Measurements from ENCODE around the gene HTR1D. TPM values are rescaled to one million over a fixed set of nuclear protein-coding genes. Genes with fewer than 3 reads are reported as not detected.
A peak's percentile ranks its signal among the peaks of the same experiment; 100 is the strongest.

Gene HTR1D
- total and polyA plus RNA-seq, 4 donors, result 0.05 to 1.3 TPM; not detected in 2

- 45 to 54% methylated on average over 14 of the region's 14 CpGs for WGBS, 2 donors
Observed at GRCh38 chr1:23169195-23169575, 48.1 kb downstream of the HTR1D start.

GRCh38 chr1:23168445-23169194 is 48.7 kb downstream of the HTR1D start, which contains the start of gene LUZP1:
Gene LUZP1, minus strand, starts transcription at chr1:23168856.
- no peaks in the 10 kb centered on the region for H3K4me1 ChIP-seq (ENCODE audit: control insufficient read depth in 1 of 2, insufficient read depth in 2 of 2, low read length in 2 of 2)
- DNase-seq (peak; percentile 92 to 97), ATAC-seq (ENCODE audit: low FRiP score) (peak; percentile 96)
- 7% methylated on average over 51 to 56 of the region's 56 CpGs for WGBS, 2 donors
- intact Hi-C loops (cut with DNase I), result no loop called here
- H3K27me3 ChIP-seq (ENCODE audit: control insufficient read depth in 1 of 2, insufficient read depth in 2 of 2, low read length in 1 of 2), result no peaks in the 10 kb centered on the region
- H3K36me3 ChIP-seq (ENCODE audit: control insufficient read depth in 1 of 2, insufficient read depth in 2 of 2, low read length in 1 of 2), result no peaks in the 10 kb centered on the region
- H3K9me3 ChIP-seq (ENCODE audit: control insufficient read depth, low read length), result no peaks in the 10 kb centered on the region
- peak within 1 kb of the TSS; percentile 80 to 88 for H3K27ac ChIP-seq (ENCODE audit: low read depth in 1 of 2, low read length in 2 of 2)
- H3K4me3 ChIP-seq (ENCODE audit: low read length in 2 of 2), result peak within 1 kb of the TSS; percentile 71 to 91

More at GRCh38 chr1:23169195-23169575, 48.1 kb downstream of the HTR1D start:
- H3K4me1 ChIP-seq (ENCODE audit: control insufficient read depth in 1 of 2, insufficient read depth in 2 of 2, low read length in 2 of 2), result no peaks in the 10 kb centered on the region
- H3K27me3 ChIP-seq (ENCODE audit: control insufficient read depth in 1 of 2, insufficient read depth in 2 of 2, low read length in 1 of 2), result no peaks in the 10 kb centered on the region
- H3K9me3 ChIP-seq (ENCODE audit: control insufficient read depth, low read length), result no peaks in the 10 kb centered on the region
- DNase-seq (no peak), ATAC-seq (ENCODE audit: low FRiP score) (no peak)
- H3K4me3 ChIP-seq (ENCODE audit: low read length in 2 of 2), result no peak overlapping the region
- intact Hi-C loops (cut with DNase I), result no loop called here
- no peaks in the 10 kb centered on the region for H3K36me3 ChIP-seq (ENCODE audit: control insufficient read depth in 1 of 2, insufficient read depth in 2 of 2, low read length in 1 of 2)
- no peak overlapping the region for H3K27ac ChIP-seq (ENCODE audit: low read depth in 1 of 2, low read length in 2 of 2)

GRCh38 chr1:23168079-23168444 is 49.2 kb downstream of the HTR1D start:
- Histone ChIP-seq H3K27me3 (ENCODE audit: control insufficient read depth in 1 of 2, insufficient read depth in 2 of 2, low read length in 1 of 2) (no peaks in the 10 kb centered on the region), H3K4me3 (ENCODE audit: low read length in 2 of 2) (peak overlapping the region; percentile 71 to 91), H3K9me3 (ENCODE audit: control insufficient read depth, low read length) (no peaks in the 10 kb centered on the region), H3K27ac (ENCODE audit: low read depth in 1 of 2, low read length in 2 of 2) (peak overlapping the region; percentile 65 to 80), H3K36me3 (ENCODE audit: control insufficient read depth in 1 of 2, insufficient read depth in 2 of 2, low read length in 1 of 2) (no peaks in the 10 kb centered on the region), H3K4me1 (ENCODE audit: control insufficient read depth in 1 of 2, insufficient read depth in 2 of 2, low read length in 2 of 2) (no peaks in the 10 kb centered on the region)
- intact Hi-C loops (cut with DNase I), result no loop called here
- WGBS, 2 donors, result 1 to 2% methylated on average over 25 to 49 of the region's 49 CpGs
- ATAC-seq (ENCODE audit: low FRiP score) (no peak), DNase-seq (peak; percentile 54 to 81)

- Histone ChIP-seq H3K9me3 (ENCODE audit: control insufficient read depth, low read length) (no peaks in the 10 kb centered on the region), H3K36me3 (ENCODE audit: control insufficient read depth in 1 of 2, insufficient read depth in 2 of 2, low read length in 1 of 2) (no peaks in the 10 kb centered on the region), H3K4me1 (ENCODE audit: control insufficient read depth in 1 of 2, insufficient read depth in 2 of 2, low read length in 2 of 2) (no peaks in the 10 kb centered on the region), H3K4me3 (ENCODE audit: low read length in 2 of 2) (peak overlapping the region; percentile 71 to 91), H3K27ac (ENCODE audit: low read depth in 1 of 2, low read length in 2 of 2) (peak overlapping the region; percentile 66 to 80), H3K27me3 (ENCODE audit: control insufficient read depth in 1 of 2, insufficient read depth in 2 of 2, low read length in 1 of 2) (no peaks in the 10 kb centered on the region)
- intact Hi-C loops (cut with DNase I), result loop anchor here in 1 of 2 donors (2.0 kb wide), 1 partner anchor 45 kb away; no protein-coding TSS in a partner anchor
- ATAC-seq (ENCODE audit: low FRiP score) (peak; percentile 54), DNase-seq (peak; percentile 63 to 83)
- 0 to 1% methylated on average over 45 of the region's 45 CpGs for WGBS, 2 donors
Observed at GRCh38 chr1:23167353-23168078, 49.8 kb downstream of the HTR1D start.

GRCh38 chr1:23166854-23167253 is 50.4 kb downstream of the HTR1D start:
- DNase-seq, result no peak
- no peaks in the 10 kb centered on the region for H3K27me3 ChIP-seq (ENCODE audit: control insufficient read depth in 1 of 2, insufficient read depth in 2 of 2, low read length in 1 of 2)
- H3K4me1 ChIP-seq (ENCODE audit: control insufficient read depth in 1 of 2, insufficient read depth in 2 of 2, low read length in 2 of 2), result no peaks in the 10 kb centered on the region
- no peaks in the 10 kb centered on the region for H3K36me3 ChIP-seq (ENCODE audit: control insufficient read depth in 1 of 2, insufficient read depth in 2 of 2, low read length in 1 of 2)
- peak overlapping the region; percentile 71 to 91 for H3K4me3 ChIP-seq (ENCODE audit: low read length in 2 of 2)
- intact Hi-C loops (cut with DNase I), result loop anchor here in 1 of 2 donors (2.0 kb wide), 1 partner anchor 44 kb away; no protein-coding TSS in a partner anchor
- ATAC-seq (ENCODE audit: low FRiP score), result no peak
- no peaks in the 10 kb centered on the region for H3K9me3 ChIP-seq (ENCODE audit: control insufficient read depth, low read length)
- H3K27ac ChIP-seq (ENCODE audit: low read depth in 1 of 2, low read length in 2 of 2), result peak overlapping the region; percentile 59 to 66

GRCh38 chr1:23163395-23163794 is 53.9 kb downstream of the HTR1D start:
- Histone ChIP-seq H3K9me3 (ENCODE audit: control insufficient read depth, low read length) (no peaks in the 10 kb centered on the region), H3K4me1 (ENCODE audit: control insufficient read depth in 1 of 2, insufficient read depth in 2 of 2, low read length in 2 of 2) (peaks cover 0 to 1% of the 10 kb centered on the region in 2 donors), H3K36me3 (ENCODE audit: control insufficient read depth in 1 of 2, insufficient read depth in 2 of 2, low read length in 1 of 2) (no peaks in the 10 kb centered on the region), H3K4me3 (ENCODE audit: low read length in 2 of 2) (no peak overlapping the region), H3K27ac (ENCODE audit: low read depth in 1 of 2, low read length in 2 of 2) (no peak overlapping the region), H3K27me3 (ENCODE audit: control insufficient read depth in 1 of 2, insufficient read depth in 2 of 2, low read length in 1 of 2) (no peaks in the 10 kb centered on the region)
- no peak for ATAC-seq (ENCODE audit: low FRiP score)
- DNase-seq, result no peak
- WGBS, 2 donors, result 82 to 84% methylated on average over 3 of the region's 3 CpGs
- intact Hi-C loops (cut with DNase I), result no loop called here

DNA sequence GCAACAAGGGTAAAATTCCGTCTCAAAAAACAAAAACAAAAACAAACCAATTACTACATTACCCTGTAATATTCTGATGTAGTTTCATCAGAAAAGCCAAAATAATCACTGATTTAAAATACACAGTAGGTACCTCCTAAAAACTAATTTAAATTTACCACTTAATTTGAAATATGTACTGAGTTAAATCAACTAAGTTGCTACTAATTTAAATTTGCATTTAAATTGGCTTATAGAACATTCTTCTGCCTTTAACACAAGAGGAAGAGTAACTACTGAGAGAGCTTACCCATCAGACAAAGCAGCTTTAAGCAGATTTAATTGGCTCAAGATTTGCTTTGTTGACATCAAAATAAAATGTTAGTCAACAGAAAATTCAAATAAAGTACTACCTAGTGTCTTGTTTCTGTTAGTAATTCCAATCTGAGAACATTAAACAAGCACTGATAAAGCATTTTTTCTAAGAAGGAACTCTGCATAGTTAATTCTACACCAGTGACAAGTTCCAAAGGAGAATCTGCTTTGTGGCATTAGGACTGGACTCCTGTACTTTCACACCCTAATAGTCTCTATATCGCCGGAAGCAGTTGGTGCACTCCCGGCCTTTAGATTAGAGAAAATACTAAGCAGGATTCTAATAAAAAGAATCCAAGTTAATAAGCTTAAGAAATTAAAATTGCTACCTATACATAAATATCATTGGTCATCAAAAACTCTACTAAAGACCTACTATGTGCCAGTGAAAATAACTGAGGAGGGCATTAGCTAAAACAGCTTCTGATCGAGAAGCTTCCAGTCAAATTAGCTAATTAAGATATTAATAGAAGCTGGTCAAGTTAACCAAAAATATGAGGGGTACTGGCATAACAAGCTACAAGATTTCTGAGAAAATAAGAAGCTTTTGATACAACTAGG is 57.1 kb downstream of the HTR1D start:
- 92 to 93% methylated on average over 5 of the region's 5 CpGs for WGBS, 2 donors
- Histone ChIP-seq H3K36me3 (ENCODE audit: control insufficient read depth in 1 of 2, insufficient read depth in 2 of 2, low read length in 1 of 2) (no peaks in the 10 kb centered on the region), H3K4me1 (ENCODE audit: control insufficient read depth in 1 of 2, insufficient read depth in 2 of 2, low read length in 2 of 2) (peaks cover 0 to 1% of the 10 kb centered on the region in 2 donors), H3K27me3 (ENCODE audit: control insufficient read depth in 1 of 2, insufficient read depth in 2 of 2, low read length in 1 of 2) (no peaks in the 10 kb centered on the region), H3K4me3 (ENCODE audit: low read length in 2 of 2) (no peak overlapping the region), H3K9me3 (ENCODE audit: control insufficient read depth, low read length) (no peaks in the 10 kb centered on the region), H3K27ac (ENCODE audit: low read depth in 1 of 2, low read length in 2 of 2) (no peak overlapping the region)
- intact Hi-C loops (cut with DNase I), result no loop called here
- DNase-seq, result no peak
- no peak for ATAC-seq (ENCODE audit: low FRiP score)

DNA sequence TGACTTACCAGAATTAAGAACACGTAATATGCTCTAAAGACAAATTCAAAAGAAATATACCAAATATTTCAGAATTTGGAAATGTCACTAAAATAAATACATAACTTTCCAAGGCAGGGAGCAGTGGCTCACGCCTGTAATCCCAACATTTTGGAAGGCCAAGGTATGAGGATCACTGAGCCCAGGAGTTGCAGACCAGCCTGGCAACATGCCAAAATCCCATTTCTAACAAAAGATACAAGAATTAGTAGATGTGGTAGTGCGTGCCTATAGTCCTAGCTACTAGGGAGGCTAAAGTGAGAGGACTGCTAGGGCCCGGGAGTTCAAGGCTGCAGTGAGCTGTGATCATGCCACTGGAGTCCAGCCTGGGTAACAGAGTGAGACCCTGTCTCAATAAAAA is 60.4 kb downstream of the HTR1D start:
- Histone ChIP-seq H3K4me3 (ENCODE audit: low read length in 2 of 2) (no peak overlapping the region), H3K9me3 (ENCODE audit: control insufficient read depth, low read length) (no peaks in the 10 kb centered on the region), H3K27me3 (ENCODE audit: control insufficient read depth in 1 of 2, insufficient read depth in 2 of 2, low read length in 1 of 2) (no peaks in the 10 kb centered on the region), H3K36me3 (ENCODE audit: control insufficient read depth in 1 of 2, insufficient read depth in 2 of 2, low read length in 1 of 2) (no peaks in the 10 kb centered on the region), H3K4me1 (ENCODE audit: control insufficient read depth in 1 of 2, insufficient read depth in 2 of 2, low read length in 2 of 2) (peaks cover 0 to 1% of the 10 kb centered on the region in 2 donors), H3K27ac (ENCODE audit: low read depth in 1 of 2, low read length in 2 of 2) (no peak overlapping the region)
- intact Hi-C loops (cut with DNase I), result no loop called here
- ATAC-seq (ENCODE audit: low FRiP score) (no peak), DNase-seq (no peak)
- 77 to 88% methylated on average over 4 of the region's 4 CpGs for WGBS, 2 donors

Measured in aorta (tissue), 5 donors.